ENCODE results near the gene EMID1.

DNA sequence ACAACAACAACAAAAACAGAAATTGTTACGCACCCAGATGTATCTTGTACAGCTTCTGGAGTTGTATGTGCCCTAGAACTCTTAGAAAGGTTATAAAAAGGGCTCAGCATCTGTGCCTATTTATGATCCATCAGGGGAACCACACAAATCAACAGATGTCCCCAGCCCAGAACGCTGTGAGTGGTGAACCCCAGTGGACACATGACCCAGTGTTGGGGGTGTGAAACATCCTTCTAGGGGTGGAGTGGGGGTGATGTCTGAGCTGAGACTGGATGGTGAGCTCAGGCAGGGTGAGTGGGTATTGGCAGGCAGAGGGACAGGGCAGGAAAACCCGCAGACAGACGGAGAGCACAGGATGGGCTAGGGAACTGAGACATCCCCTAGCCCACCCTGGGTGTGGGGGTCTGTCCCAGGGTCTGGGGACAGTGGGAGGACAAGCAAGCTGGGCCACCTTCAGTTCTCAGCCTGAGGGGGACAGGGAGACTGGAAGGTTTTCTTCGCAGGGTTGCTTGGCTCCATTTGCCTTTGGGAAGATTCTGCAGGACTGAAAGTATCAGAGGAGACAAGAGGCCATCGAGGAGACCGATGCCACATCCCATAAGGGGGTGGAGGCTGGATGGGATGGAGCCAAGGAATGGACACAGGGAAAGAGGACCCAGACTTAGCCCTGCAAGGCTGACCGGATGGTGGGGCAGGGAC, 5.8 kb upstream of the EMID1 start:
- TF ChIP-seq POLR2AphosphoS5 (IDR thresholded peaks at IDR 0.05) (no peak), POLR2A (IDR thresholded peaks at IDR 0.05) (no peak), CTCF (IDR thresholded peaks at IDR 0.05) (no peak)
